ENCODE results near the gene CTNNA1.

The CTNNA1 gene

GRCh38 chr5:138824516-138824915 lies 71.3 kb downstream of the CTNNA1 start:
- H3K4me1 ChIP-seq (ENCODE audit: control insufficient read depth, insufficient read depth, low read length) = peaks cover 12% of the 10 kb centered on the region
- ChIA-PET CTCF (interaction anchor here (0.5 to 2.9 kb wide), 13 partner anchors 9 to 175 kb away, joined by 3 to 17 read pairs (median 5); no protein-coding TSS in a partner anchor), POLR2A (no interaction called here)
- H3K4me3 ChIP-seq (ENCODE audit: low read depth, low read length) = no peak overlapping the region
- H3K27ac ChIP-seq (ENCODE audit: extremely low read depth, low read depth, low read length) = no peak overlapping the region
- H3K36me3 ChIP-seq (ENCODE audit: control insufficient read depth in 2 of 2, insufficient read depth in 1 of 2, low read length in 2 of 2) = peaks cover 15 to 41% of the 10 kb centered on the region in 2 experiments
- H3K9me3 ChIP-seq (ENCODE audit: control insufficient read depth, insufficient read depth, low read depth, low read length) = no peaks in the 10 kb centered on the region
- TF ChIP-seq GLI2 (tag by site-specific recombination; IDR thresholded peaks at IDR 0.05; ENCODE audit: borderline replicate concordance, low read depth) (no peak), ZNF629 (tag by site-specific recombination; IDR thresholded peaks at IDR 0.05) (peak; percentile 49; the same call in 1 of the 2 replicates), ZNF335 (tag by site-specific recombination; conservative IDR thresholded peaks at IDR 0.05) (peak; percentile 33; the same call in 1 of the 2 replicates), ZBTB44 (tag by site-specific recombination; IDR thresholded peaks at IDR 0.05) (peak; percentile 83; the same call in 1 of the 2 replicates), ZBTB17 (tag by site-specific recombination; IDR thresholded peaks at IDR 0.05) (peak; percentile 67; the same call in 1 of the 2 replicates), ZFP37 (tag by site-specific recombination; IDR thresholded peaks at IDR 0.05) (peak; percentile 82; the same call in 1 of the 2 replicates), ZNF223 (tag by site-specific recombination; IDR thresholded peaks at IDR 0.05) (no peak)
- TF ChIP-seq, protein P1, sequence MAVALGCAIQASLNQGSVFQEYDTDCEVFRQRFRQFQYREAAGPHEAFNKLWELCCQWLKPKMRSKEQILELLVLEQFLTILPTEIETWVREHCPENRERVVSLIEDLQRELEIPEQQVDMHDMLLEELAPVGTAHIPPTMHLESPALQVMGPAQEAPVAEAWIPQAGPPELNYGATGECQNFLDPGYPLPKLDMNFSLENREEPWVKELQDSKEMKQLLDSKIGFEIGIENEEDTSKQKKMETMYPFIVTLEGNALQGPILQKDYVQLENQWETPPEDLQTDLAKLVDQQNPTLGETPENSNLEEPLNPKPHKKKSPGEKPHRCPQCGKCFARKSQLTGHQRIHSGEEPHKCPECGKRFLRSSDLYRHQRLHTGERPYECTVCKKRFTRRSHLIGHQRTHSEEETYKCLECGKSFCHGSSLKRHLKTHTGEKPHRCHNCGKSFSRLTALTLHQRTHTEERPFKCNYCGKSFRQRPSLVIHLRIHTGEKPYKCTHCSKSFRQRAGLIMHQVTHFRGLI (tag by site-specific recombination; IDR thresholded peaks at IDR 0.05) = no peak

DNA sequence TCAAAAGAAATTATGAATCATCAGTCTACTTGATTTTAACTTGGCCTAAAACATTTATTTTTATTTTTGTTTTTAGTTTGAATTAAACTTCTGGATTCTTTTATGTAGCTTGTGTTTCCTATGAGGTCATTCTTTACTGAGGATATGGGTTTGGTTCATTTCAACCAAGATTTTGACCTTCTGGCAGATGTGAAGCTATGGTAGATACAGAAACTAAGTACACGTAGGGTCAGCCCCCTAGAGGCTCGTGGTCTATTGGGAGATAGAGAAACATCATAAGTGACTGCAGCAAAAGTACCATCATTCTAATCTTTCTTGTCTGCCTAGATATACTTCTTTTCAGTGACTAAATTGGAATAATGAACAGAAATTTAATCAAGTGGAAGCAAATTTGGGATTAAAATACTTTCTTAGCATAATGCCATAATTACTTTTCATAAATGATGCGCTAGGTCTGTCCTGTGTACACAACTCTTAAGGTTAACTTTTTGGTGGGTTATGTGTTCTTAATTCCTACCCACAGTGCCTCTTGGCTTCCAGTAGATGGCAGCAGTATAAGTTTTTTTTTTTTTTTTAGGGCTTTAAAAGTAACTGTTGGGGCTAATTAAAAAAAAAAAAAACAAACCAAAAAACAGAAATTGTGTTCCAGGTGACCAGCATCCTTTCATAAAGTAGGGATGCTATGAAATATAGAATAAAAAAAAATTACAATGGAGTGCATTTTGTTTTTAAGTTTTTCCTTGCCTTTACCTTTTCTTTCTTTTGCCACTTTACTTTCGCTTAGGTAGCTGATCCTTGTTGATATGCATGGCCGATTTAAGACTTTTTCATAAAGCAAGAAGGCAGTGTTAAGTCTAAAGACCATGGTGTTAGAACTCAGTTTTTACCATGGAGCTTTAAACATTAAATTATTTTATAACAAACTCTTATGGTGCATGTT lies 72.0 kb downstream of the CTNNA1 start:
- no peaks in the 10 kb centered on the region for H3K9me3 ChIP-seq (ENCODE audit: control insufficient read depth, insufficient read depth, low read depth, low read length)
- no peak overlapping the region for H3K27ac ChIP-seq (ENCODE audit: extremely low read depth, low read depth, low read length)
- ChIA-PET CTCF (interaction anchor here (0.5 to 2.9 kb wide), 27 partner anchors 8 to 931 kb away, joined by 3 to 17 read pairs (median 4); partner anchors contain the start of gene LRRTM2), POLR2A (interaction anchor here (0.7 kb wide), 1 partner anchor 469 kb away, joined by 3 read pairs; no protein-coding TSS in a partner anchor)
- H3K4me1 ChIP-seq (ENCODE audit: control insufficient read depth, insufficient read depth, low read length) = peaks cover 12% of the 10 kb centered on the region
- peaks cover 15 to 39% of the 10 kb centered on the region in 2 experiments for H3K36me3 ChIP-seq (ENCODE audit: control insufficient read depth in 2 of 2, insufficient read depth in 1 of 2, low read length in 2 of 2)
- H3K4me3 ChIP-seq (ENCODE audit: low read depth, low read length) = no peak overlapping the region
- TF ChIP-seq ZNF600 (tag by site-specific recombination; IDR thresholded peaks at IDR 0.05) = no peak
- no peak for TF ChIP-seq ZSCAN30 (tag by site-specific recombination; IDR thresholded peaks at IDR 0.05)
- TF ChIP-seq, protein P2, sequence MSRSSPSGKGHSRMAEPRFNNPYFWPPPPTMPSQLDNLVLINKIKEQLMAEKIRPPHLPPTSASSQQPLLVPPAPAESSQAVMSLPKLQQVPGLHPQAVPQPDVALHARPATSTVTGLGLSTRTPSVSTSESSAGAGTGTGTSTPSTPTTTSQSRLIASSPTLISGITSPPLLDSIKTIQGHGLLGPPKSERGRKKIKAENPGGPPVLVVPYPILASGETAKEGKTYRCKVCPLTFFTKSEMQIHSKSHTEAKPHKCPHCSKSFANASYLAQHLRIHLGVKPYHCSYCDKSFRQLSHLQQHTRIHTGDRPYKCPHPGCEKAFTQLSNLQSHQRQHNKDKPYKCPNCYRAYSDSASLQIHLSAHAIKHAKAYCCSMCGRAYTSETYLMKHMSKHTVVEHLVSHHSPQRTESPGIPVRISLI (tag by site-specific recombination; IDR thresholded peaks at IDR 0.05) = peak; percentile 65
- TF ChIP-seq, protein P3, sequence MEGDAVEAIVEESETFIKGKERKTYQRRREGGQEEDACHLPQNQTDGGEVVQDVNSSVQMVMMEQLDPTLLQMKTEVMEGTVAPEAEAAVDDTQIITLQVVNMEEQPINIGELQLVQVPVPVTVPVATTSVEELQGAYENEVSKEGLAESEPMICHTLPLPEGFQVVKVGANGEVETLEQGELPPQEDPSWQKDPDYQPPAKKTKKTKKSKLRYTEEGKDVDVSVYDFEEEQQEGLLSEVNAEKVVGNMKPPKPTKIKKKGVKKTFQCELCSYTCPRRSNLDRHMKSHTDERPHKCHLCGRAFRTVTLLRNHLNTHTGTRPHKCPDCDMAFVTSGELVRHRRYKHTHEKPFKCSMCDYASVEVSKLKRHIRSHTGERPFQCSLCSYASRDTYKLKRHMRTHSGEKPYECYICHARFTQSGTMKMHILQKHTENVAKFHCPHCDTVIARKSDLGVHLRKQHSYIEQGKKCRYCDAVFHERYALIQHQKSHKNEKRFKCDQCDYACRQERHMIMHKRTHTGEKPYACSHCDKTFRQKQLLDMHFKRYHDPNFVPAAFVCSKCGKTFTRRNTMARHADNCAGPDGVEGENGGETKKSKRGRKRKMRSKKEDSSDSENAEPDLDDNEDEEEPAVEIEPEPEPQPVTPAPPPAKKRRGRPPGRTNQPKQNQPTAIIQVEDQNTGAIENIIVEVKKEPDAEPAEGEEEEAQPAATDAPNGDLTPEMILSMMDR (tag by site-specific recombination; IDR thresholded peaks at IDR 0.05) = 0 out of 2 replicates have a peak, but pooled peaks have one; percentile 9
- TF ChIP-seq ZNF776 (tag by site-specific recombination; IDR thresholded peaks at IDR 0.05; ENCODE audit: borderline replicate concordance) = no peak
- TF ChIP-seq ZNF404 (tag by site-specific recombination; IDR thresholded peaks at IDR 0.05) = no peak
- no peak for TF ChIP-seq SCRT2 (tag by site-specific recombination; IDR thresholded peaks at IDR 0.05)
- TF ChIP-seq BCL6B (tag by site-specific recombination; IDR thresholded peaks at IDR 0.05) = no peak
- TF ChIP-seq ZNF266 (tag by site-specific recombination; IDR thresholded peaks at IDR 0.05; ENCODE audit: low read depth) = no peak
- TF ChIP-seq ZNF654 (tag by site-specific recombination; IDR thresholded peaks at IDR 0.05; ENCODE audit: low read depth) = peak; percentile 13
- TF ChIP-seq ATF2 (tag by site-specific recombination; IDR thresholded peaks at IDR 0.05; ENCODE audit: low read depth) = peak; percentile 86
- TF ChIP-seq REPIN1 (tag by site-specific recombination; IDR thresholded peaks at IDR 0.05; ENCODE audit: low read depth) = no peak
- no peak for TF ChIP-seq ZNF223 (tag by site-specific recombination; IDR thresholded peaks at IDR 0.05)
- no peak for TF ChIP-seq KLF8 (tag by site-specific recombination; IDR thresholded peaks at IDR 0.05)
- TF ChIP-seq ZNF529 (tag by site-specific recombination; IDR thresholded peaks at IDR 0.05; ENCODE audit: insufficient replicate concordance) = no peak
- TF ChIP-seq ZNF350 (tag by site-specific recombination; IDR thresholded peaks at IDR 0.05) = no peak
- TF ChIP-seq ZNF16 (tag by site-specific recombination; IDR thresholded peaks at IDR 0.05; ENCODE audit: low read depth) = no peak

All from HEK293 (cell line).